KMS-11 (cell line): ENCODE data around the gene MGAT3.

Experiments
- H2AFZ ChIP-seq: fragments of 200-600 bp; sonication (generic); 2 replicates; pipeline ENCODE4 v1.6.1; 2016; ENCODE audit warnings: antibody characterized with exemption, mixed run types, low read depth
- H3K27ac ChIP-seq: fragments of 200-600 bp; sonication (generic); 2 replicates; pipeline ENCODE4 v1.6.1; 2016; ENCODE audit warnings: mild to moderate bottlenecking, mixed run types
- H3K27me3 ChIP-seq: fragments of 200-600 bp; sonication (generic); 2 replicates; pipeline ENCODE4 v1.6.1; 2017; ENCODE audit warnings: mild to moderate bottlenecking, low read depth, mixed run types, moderate library complexity; ENCODE audit not compliant: insufficient read depth
- H3K36me3 ChIP-seq: fragments of 200-600 bp; sonication (generic); 2 replicates; pipeline ENCODE4 v1.6.1; 2017; ENCODE audit warnings: mild to moderate bottlenecking, mixed run types; ENCODE audit not compliant: insufficient read depth
- H3K4me1 ChIP-seq: fragments of 200-600 bp; sonication (generic); 2 replicates; pipeline ENCODE4 v1.6.1; 2016; ENCODE audit warnings: mild to moderate bottlenecking, low read depth, mixed run types; ENCODE audit not compliant: poor library complexity, severe bottlenecking
- H3K4me2 ChIP-seq: fragments of 200-600 bp; sonication (generic); 2 replicates; pipeline ENCODE4 v1.7.0; 2016; ENCODE audit warnings: mild to moderate bottlenecking, mixed run types
- H3K4me3 ChIP-seq: fragments of 200-600 bp; sonication (generic); IDR thresholded peaks from 2 replicates; pipeline ENCODE4 v1.6.1; 2017; ENCODE audit warnings: low read depth, low read length, mixed read lengths; ENCODE audit not compliant: insufficient read depth
- H3K79me2 ChIP-seq: fragments of 200-600 bp; sonication (generic); 2 replicates; pipeline ENCODE4 v1.6.1; 2016; ENCODE audit warnings: low read depth, mixed run types; ENCODE audit not compliant: insufficient read depth
- H3K9ac ChIP-seq: fragments of 200-600 bp; sonication (generic); 2 replicates; pipeline ENCODE4 v1.6.1; 2016; ENCODE audit warnings: mild to moderate bottlenecking, mixed run types
- H4K20me1 ChIP-seq: fragments of 200-600 bp; sonication (generic); 2 replicates; pipeline ENCODE4 v1.6.1; 2016; ENCODE audit warnings: mild to moderate bottlenecking, mixed run types; ENCODE audit not compliant: insufficient read depth
- CTCF ChIP-seq: fragments of 200-600 bp; sonication (generic); conservative IDR thresholded peaks from 2 replicates; pipeline ENCODE4 v1.6.1; 2017; ENCODE audit warnings: low read depth, mild to moderate bottlenecking, antibody characterized with exemption, low read length, moderate library complexity, mixed read lengths

Gene MGAT3

GRCh38 chr22:39514373-39514973, 57.7 kb downstream of the MGAT3 start:
- peak overlapping the region; percentile 16; the same call in 1 of the 2 replicates for H3K4me2 ChIP-seq
- no peak overlapping the region for H3K27ac ChIP-seq
- peaks cover 29% of the 10 kb centered on the region for H3K79me2 ChIP-seq

GRCh38 chr22:39515266-39516050, 58.6 kb downstream of the MGAT3 start:
- H3K9ac ChIP-seq = no peak overlapping the region
- H4K20me1 ChIP-seq = 0 out of 2 replicates have a peak, but pooled peaks cover 5% of the 10 kb centered on the region
- H3K27ac ChIP-seq = no peak overlapping the region
- peaks cover 17% of the 10 kb centered on the region; the same call in 1 of the 2 replicates for H3K36me3 ChIP-seq
- peaks cover 24% of the 10 kb centered on the region for H3K79me2 ChIP-seq
- H2AFZ ChIP-seq = no peak overlapping the region
- no peaks in the 10 kb centered on the region for H3K27me3 ChIP-seq
- H3K4me1 ChIP-seq = peaks cover 48% of the 10 kb centered on the region
- H3K4me3 ChIP-seq = no peak overlapping the region
- TF ChIP-seq CTCF = no peak
- H3K4me2 ChIP-seq = peak overlapping the region; percentile 36

More at GRCh38 chr22:39514373-39514973, 57.7 kb downstream of the MGAT3 start:
- Histone ChIP-seq H3K36me3 (peaks cover 17% of the 10 kb centered on the region; the same call in 1 of the 2 replicates), H3K27me3 (no peaks in the 10 kb centered on the region), H3K4me3 (no peak overlapping the region), H4K20me1 (0 out of 2 replicates have a peak, but pooled peaks cover 5% of the 10 kb centered on the region), H3K4me1 (peaks cover 48% of the 10 kb centered on the region), H2AFZ (no peak overlapping the region), H3K9ac (no peak overlapping the region)
- TF ChIP-seq CTCF = peak; percentile 81

- Histone ChIP-seq H2AFZ (no peak overlapping the region), H3K36me3 (peaks cover 21% of the 10 kb centered on the region; the same call in 1 of the 2 replicates), H4K20me1 (peaks cover 20% of the 10 kb centered on the region; the same call in 1 of the 2 replicates), H3K27me3 (no peaks in the 10 kb centered on the region), H3K27ac (no peak overlapping the region), H3K4me3 (no peak overlapping the region), H3K9ac (no peak overlapping the region), H3K4me1 (peaks cover 53% of the 10 kb centered on the region), H3K79me2 (peaks cover 37% of the 10 kb centered on the region), H3K4me2 (no peak overlapping the region)
- no peak for TF ChIP-seq CTCF
Observed at GRCh38 chr22:39517470-39517869, 60.7 kb downstream of the MGAT3 start.

GRCh38 chr22:39518144-39518786, 61.5 kb downstream of the MGAT3 start:
- peak overlapping the region; percentile 93 for H3K27ac ChIP-seq
- H3K4me3 ChIP-seq = no peak overlapping the region
- peak overlapping the region; percentile 99; the same call in 1 of the 2 replicates for H3K9ac ChIP-seq
- H3K27me3 ChIP-seq = no peaks in the 10 kb centered on the region
- peaks cover 53% of the 10 kb centered on the region for H3K4me1 ChIP-seq
- peaks cover 23% of the 10 kb centered on the region; the same call in 1 of the 2 replicates for H4K20me1 ChIP-seq
- H3K79me2 ChIP-seq = peaks cover 44% of the 10 kb centered on the region
- H3K36me3 ChIP-seq = peaks cover 21% of the 10 kb centered on the region; the same call in 1 of the 2 replicates
- H3K4me2 ChIP-seq = peak overlapping the region; percentile 98
- TF ChIP-seq CTCF = no peak
- no peak overlapping the region for H2AFZ ChIP-seq
